Right ventricle myocardium inferior (tissue), 1 donor: Measurements from ENCODE around the gene CCDC137. TPM values are rescaled to one million over a fixed set of nuclear protein-coding genes. Genes with fewer than 3 reads are reported as not detected.

Source experiments
- ATAC-seq: fragments of 200-7000 bp; cut with Tn5 transposase; one replicate; pipeline ENCODE4 v1.9.1; 2020; ENCODE audit warnings: mild to moderate bottlenecking, moderate library complexity
- DNase-seq: peaks from one replicate; pipeline ENCODE4 v3.0.0; 2021; ENCODE audit errors: missing footprints
- intact Hi-C: fragments of 100-400 bp; cut with DNase I; formaldehyde crosslinking; loops from one replicate; pipeline ENCODE4 v1.11.0; 2022
- total RNA-seq: library from RNA; stranded (reverse); fragmentation: NEBNext Ultra II Directional; extraction: Animal tissue kit (Norgen Biotek cat#: 25700); gene quantifications from one replicate; pipeline ENCODE4 v1.2.1, GENCODE V29; 2021
- donor health status: DM: no; HTN: yes; CAD: no; lungs with severe emphysema.

CCDC137 gene
- total RNA-seq, 1 donor from 2014 or later, result 6.1 TPM

DNA sequence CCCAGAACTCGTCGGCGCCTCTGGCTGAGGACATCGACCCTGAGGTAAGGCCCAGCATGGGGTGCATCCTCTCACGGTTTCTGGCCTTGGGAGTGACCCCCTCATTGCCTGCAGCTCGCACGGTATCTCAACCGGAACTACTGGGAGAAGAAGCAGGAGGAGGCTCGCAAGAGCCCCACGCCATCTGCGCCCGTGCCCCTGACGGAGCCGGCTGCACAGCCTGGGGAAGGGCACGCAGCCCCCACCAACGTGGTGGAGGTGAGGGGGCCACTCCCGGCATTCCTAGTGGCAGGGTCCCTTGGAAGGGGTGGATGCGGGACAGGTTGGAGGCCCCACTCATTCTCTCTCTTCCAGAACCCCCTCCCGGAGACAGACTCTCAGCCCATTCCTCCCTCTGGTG, 28.3 kb downstream of the CCDC137 start:
- DNase-seq (no peak), ATAC-seq (no peak)
- intact Hi-C loops, result no loop called here

DNA sequence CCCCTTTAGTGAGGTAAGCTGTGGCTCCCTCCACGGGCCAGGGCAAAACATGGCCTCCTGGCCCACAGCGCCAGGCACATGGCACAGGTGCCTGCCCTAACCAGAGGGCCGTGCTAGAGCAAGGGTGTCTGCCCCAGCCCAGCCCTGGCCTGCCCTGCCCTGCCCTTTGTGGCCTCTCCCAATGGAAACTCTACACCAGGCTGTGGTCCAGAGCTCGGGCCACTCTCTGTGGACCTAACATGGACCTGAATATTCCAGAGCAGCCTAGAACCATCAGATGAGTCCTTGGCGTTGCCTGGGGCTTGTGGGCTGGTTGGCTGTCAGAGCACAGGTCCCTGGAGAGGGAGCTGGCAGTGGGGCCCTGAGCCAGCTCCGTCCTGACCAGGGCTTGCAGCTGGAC, 28.7 kb downstream of the CCDC137 start:
- intact Hi-C loops, result no loop called here
- DNase-seq, result no peak
- ATAC-seq, result no peak

DNA sequence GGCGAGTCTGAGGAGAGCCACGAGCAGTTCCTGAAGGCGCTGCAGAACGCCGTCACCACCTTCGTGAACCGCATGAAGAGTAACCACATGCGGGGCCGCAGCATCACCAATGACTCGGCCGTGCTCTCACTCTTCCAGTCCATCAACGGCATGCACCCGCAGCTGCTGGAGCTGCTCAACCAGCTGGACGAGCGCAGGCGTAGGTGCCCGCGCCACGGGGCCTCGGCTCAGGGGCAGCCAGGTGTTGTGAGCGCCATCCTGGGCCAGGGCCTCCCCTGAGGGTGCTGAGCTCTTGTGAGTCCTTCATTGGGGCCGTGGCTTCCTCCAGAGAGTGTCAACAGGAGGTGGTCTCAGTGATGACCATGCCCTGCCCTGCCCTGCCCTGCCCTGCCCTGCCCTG, 29.3 kb downstream of the CCDC137 start:
- ATAC-seq (no peak), DNase-seq (no peak)
- intact Hi-C loops, result no loop called here

DNA sequence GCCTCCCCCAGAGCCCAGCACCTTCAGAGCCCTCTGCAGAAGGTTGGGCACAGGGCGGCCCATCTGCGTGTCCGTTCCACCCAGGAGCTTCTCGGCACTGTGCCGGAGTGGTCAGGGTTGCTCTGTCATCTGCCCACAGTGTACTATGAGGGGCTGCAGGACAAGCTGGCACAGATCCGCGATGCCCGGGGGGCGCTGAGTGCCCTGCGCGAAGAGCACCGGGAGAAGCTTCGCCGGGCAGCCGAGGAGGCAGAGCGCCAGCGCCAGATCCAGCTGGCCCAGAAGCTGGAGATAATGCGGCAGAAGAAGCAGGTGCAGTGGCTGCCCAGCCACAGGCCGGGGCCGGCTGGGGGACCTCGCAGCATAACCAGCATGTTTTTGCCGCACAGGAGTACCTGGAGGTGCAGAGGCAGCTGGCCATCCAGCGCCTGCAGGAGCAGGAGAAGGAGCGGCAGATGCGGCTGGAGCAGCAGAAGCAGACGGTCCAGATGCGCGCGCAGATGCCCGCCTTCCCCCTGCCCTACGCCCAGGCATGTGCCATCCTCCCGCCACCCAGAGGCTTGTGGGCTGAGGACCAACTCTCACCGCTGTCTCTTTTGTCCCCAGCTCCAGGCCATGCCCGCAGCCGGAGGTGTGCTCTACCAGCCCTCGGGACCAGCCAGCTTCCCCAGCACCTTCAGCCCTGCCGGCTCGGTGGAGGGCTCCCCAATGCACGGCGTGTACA, 29.8 kb downstream of the CCDC137 start:
- ATAC-seq (peak; percentile 6), DNase-seq (no peak)
- intact Hi-C loops, result no loop called here

DNA sequence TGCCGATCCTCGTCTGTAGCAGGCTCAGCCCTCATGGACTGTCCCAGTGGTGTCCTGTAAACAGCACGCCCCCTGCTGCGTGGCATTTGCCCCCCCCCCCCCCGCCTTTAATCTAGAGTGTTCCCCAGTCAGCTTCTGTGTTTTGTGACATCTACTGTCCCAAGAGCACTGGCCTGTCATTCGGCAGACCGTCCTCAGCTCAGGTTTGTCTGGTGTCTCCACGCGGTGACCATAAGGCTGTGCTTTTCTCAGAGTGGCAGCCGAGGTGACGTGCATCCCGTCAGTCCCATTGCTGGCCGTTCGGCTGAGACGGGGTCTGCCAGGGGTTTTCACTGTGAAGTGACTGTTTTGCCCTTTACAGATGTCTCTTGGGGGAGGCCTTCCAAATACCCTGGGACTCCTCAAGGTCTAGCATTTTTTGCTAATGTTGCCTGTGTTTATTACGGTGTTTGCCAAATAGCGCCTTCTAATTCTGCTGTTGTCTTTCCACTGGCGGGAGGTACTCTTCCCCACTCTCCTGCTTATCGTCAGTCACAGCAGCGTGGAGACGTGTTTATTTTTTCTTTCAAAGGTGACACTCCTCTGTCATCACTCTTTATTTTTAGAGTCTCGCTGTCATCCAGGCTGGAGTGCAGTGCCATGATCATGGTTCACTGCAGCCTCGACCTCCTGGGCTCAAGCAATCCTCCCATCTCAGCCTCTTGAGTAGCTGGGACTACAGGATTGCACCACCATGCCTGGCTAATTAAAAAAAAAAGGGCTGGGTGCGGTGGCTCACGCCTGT, 30.9 kb downstream of the CCDC137 start:
- intact Hi-C loops, result no loop called here
- ATAC-seq, result peak; percentile 44
- DNase-seq, result no peak

DNA sequence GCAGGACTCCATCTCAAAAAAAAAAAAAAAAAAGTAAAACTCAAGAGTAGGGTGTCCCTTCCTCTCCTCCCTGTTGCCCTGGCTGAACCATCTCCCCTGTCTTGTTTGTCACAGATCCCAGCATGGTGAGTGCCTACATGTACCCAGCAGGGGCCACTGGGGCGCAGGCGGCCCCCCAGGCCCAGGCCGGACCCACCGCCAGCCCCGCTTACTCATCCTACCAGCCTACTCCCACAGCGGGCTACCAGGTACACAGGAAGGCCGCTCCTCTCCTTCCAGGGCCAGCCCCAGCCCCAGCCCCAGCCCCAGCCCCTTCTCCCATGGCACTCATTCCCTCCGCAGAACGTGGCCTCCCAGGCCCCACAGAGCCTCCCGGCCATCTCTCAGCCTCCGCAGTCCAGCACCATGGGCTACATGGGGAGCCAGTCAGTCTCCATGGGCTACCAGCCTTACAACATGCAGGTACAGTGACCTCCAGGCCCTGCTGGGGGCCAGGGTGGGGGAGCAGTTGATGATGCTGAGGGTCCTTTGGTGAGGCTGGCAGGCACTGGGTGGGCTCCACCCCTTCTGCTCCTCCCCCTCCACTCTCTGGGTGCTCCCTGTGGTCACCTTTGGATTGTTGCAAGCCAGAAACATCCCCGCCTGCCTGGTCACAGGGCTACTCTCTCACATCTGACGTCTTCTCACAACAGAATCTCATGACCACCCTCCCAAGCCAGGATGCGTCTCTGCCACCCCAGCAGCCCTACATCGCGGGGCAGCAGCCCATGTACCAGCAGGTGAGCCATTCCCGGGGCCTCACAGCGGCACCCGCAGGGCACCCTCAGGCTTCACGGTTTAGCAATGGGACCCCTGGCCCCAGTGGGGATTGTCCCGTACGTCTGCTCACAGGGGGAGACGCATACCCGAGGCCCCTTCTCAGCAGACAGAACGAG, 34.1 kb downstream of the CCDC137 start:
- no peak for DNase-seq
- ATAC-seq, result no peak
- intact Hi-C loops, result no loop called here

DNA sequence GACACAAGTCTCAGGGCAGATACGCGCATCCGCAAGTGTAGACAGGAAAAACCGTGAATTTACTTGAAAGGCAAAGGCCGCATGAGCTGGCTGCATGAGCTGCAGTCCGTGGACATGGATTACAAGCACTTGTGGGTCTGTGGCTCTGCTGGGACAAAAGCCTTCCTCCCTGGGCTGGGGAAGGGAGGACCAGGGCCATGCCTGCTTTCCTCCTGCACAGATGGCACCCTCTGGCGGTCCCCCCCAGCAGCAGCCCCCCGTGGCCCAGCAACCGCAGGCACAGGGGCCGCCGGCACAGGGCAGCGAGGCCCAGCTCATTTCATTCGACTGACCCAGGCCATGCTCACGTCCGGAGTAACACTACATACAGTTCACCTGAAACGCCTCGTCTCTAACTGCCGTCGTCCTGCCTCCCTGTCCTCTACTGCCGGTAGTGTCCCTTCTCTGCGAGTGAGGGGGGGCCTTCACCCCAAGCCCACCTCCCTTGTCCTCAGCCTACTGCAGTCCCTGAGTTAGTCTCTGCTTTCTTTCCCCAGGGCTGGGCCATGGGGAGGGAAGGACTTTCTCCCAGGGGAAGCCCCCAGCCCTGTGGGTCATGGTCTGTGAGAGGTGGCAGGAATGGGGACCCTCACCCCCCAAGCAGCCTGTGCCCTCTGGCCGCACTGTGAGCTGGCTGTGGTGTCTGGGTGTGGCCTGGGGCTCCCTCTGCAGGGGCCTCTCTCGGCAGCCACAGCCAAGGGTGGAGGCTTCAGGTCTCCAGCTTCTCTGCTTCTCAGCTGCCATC, 34.9 kb downstream of the CCDC137 start:
- ATAC-seq (no peak), DNase-seq (no peak)
- intact Hi-C loops, result no loop called here

DNA sequence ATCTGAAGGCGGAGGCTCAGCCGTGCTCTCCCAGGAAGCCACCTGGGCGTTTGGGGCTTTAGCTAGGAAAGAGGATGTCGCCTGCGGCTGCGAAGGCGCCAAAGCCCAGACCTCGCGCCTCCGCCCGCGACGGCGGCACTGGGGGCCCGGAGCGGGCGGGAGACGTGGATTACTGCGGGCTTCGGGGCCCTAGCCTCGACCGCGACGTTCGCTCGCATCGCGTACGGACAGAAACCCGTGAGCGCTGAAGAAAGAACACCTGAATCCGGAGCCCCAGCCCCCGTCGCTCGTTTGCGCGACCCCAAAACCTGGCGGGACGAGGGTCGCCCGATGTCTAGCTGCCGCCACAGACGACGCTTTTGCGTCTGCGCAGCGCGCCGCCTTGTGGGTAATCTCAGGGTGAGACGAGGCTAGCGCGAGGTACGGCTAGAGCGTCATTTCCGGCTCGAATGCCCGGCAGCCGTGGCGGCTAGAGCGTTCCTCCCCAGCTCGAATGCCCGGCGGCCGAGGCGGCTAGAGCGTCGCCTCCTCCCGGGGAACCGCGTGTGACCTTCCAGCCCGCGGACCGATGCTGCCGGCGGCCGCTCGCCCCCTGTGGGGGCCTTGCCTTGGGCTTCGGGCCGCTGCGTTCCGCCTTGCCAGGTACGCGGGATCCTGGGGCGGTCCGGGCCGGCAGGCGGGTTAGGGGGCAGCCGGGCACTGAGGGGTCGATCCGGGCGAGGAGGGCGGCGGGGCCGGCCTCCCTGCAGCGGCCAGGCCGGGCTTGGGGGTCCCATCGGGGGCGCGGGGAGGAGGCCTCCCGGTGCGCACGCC, 36.6 kb downstream of the CCDC137 start, which contains the start of gene MRPL12:
MRPL12 (plus strand) TSS at position 434 of the 813 bp plus-strand sequence; CDS start at position 569, 135 bp downstream.
- intact Hi-C loops, result no loop called here
- ATAC-seq, result peak; percentile 94
- DNase-seq, result peak; percentile 97

DNA sequence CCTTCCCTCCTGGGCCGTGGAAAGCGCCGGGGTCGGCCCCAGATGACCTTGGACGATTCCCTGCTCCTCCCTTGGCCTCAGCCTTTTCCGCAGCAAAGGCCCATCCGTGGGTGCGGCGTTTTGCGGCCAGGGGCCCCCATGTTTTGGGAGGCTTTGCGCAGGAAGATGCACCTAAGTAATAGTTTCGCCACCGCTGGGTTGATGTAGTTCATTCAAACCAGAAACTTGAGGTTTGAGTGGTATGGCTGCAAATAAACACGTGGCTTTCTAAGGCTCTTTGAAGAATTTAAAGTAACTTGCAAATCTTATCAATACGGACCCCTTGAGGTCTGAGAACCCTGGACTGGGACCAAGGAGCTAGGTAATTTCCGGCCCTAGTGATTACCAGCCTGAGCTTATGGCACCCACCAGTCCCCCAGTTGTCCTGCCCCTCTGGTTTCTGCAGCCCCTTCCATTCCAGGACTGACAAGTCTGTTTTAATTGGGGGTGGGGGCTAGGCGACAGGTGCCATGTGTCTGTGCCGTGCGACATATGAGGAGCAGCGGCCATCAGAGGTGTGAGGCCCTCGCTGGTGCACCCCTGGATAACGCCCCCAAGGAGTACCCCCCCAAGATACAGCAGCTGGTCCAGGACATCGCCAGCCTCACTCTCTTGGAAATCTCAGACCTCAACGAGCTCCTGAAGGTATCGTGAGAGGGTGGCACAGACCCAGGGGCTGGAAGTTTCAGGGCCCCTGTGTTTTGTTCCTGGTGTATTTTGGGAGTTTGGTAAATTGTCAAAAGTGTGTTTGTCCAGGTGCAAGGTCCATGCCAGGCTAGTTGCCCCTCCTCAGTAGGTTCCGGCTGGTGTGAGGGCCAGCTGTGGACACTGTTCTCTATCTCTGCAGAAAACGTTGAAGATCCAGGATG, 37.5 kb downstream of the CCDC137 start:
- ATAC-seq, result no peak
- intact Hi-C loops, result no loop called here
- DNase-seq, result no peak

DNA sequence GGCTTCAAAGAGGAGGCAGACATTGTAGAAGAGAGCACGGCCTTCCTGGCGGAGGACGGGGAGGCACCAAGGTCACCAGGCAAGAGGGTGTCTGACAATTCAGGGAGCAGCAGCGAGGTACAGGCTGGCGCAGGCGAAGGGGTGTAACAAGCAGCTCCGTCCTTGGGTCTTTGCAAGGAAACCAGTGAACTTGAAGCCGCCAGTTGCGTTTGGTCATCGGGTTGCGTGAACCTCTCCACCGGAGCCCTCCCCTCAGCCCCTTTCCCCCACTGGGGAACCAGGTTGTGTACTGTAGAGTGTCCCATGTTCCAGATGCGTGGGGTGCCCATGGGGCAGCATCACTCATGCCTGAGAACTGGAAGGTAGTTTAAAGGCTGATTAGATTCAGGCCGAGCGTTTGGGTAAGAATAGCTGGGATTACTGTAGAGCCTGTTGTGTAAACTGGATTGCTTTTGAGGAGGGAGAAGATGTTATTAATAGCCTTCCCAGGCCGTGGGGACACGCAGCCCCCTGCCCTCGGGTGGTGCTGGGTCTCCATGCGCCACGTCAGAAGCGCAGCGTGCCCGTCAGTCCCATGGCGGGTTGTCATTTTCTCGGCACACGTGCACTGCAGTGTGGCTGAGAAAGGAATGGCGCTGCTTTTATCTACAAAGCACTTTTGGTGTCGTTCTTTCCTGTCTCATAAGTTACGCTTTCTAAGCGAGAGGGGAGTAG, 39.1 kb downstream of the CCDC137 start:
- DNase-seq, result no peak
- intact Hi-C loops, result no loop called here

DNA sequence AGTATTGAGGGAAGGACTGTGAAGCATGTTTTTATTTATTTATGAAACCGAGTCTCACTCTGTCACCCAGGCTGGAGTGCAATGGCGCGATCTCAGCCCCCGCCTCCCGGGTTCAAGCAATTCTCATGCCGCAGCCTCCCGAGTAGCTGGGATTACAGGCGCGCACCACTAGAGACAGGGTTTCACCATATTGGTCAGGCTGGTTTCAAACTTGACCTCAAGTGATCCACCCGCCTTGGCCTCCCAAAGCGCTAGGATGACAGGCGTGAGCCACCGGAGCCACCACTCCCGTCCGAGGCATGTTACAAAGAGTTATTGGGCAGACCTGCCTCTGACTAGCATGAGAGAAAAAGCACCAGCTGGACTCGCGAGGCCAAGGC, 39.7 kb downstream of the CCDC137 start:
- intact Hi-C loops, result no loop called here
- no peak for DNase-seq
- no peak for ATAC-seq

More for the DNA sequence above, 39.1 kb downstream of the CCDC137 start:
- no peak for ATAC-seq

DNA sequence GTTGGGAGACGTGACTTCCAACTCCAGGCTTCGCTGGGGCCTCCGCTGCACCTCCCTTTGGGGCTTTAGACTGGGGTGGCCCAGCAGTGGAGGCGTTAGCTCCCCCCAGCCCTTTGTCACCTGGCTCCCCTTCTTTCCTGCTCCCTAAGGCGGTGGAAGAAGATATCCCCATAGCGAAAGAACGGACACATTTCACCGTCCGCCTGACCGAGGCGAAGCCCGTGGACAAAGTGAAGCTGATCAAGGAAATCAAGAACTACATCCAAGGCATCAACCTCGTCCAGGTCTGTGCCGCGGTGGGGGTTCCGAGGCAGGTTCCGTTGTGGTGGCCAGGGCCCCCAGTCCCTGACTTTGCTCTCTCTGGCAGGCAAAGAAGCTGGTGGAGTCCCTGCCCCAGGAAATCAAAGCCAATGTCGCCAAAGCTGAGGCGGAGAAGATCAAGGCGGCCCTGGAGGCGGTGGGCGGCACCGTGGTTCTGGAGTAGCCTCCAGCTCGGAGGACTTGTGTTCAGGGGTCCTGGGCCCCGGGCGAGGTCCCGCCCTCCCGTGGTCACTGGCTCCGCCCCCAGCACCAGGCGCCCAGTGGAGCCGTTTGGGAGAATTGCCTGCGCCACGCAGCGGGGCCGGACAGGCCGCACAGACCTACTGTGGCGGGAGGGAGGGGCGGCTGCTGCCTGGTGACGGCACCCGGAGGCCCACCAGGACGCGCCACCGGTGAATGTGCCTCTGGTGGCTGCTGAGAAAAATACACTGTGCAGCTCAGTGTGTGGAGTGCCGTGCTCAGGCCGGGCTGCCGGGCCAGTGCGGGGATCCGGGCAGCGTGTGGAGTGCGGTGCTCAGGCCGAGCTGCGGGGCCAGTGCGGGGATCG, 40.5 kb downstream of the CCDC137 start:
- ATAC-seq (no peak), DNase-seq (no peak)
- intact Hi-C loops, result no loop called here

DNA sequence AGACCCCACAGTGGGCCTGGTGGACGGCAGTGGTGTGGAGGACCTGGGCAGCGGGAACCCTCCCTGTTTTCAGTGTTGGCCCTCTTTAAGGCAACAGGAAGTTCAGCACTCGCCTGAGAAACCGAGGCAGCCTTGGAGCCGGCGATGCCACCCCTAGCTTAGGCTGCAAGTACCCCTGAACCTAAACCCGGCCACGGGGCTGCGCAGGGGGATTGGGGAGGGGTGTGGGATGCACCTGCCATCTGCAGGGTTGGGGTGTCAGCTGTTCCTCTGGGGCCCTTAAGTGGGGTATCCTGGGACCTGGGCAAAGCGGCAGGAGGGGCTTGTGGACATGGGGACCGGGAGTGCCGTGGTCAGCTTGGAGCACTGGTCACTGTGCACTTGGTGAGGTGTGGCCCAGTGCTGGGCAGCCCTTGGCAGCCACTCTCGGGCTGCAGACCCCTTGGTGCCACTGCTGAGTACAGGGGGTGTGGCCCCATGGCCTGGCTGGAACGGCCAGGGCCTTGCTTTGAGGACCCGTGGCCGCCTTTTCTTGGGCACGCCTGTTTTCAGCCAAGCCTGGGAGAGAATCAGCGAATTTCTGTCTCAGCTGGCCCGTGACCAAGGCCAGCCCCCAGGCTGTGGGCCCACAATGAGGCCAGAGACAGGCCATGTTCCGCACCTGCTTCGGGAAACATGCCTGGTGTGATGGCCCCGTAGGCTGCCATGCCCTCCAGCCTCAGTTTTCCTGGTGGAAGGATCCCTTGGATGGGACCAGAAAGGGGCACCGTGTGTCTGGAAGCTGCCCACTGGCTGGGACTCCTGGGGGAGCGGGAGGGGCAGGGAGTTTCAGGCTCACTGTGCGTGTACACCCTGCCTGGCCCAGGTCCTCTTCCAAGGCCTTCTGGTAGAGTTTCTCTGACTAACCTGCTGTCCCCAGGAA, 41.4 kb downstream of the CCDC137 start:
- intact Hi-C loops, result no loop called here
- no peak for ATAC-seq
- DNase-seq, result no peak

DNA sequence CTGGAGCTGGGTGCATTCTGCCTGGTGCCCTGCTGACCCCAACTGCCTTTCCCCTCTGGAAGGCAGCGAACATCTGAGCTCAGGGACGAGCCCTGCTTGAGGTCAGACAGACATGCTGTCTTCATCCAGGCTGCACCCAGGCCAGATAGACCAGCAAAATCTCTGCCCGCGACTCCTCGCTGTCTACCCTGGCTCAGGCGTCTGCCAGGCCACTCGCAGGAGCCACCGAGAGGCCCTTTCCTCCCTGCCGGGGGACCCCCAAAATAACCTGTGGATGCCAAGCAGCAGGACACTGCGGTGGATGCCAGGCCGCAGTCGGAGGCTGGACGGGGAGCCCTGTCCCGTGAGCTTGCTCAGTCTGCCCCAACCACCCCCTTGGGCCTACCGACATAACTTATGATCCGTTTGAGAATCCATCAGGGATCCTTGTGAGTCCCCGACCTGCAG, 42.2 kb downstream of the CCDC137 start:
- intact Hi-C loops, result no loop called here
- no peak for ATAC-seq
- no peak for DNase-seq
